HEK293 (cell line): ENCODE measurements around the gene EIF2S3B.

Experiments
- ATF2 ChIP-seq: fragments of 450-650 bp; formaldehyde crosslinking; IDR thresholded peaks from 2 replicates; pipeline ENCODE4 v1.5.1; 2016; ENCODE audit warnings: missing biosample characterization, missing genetic modification characterization, low read depth
- CTCF ChIP-seq: fragments of 450-650 bp; formaldehyde crosslinking; IDR thresholded peaks from 2 replicates; pipeline ENCODE4 v1.5.1; 2016; ENCODE audit warnings: missing biosample characterization, missing genetic modification characterization
- KLF10 ChIP-seq: fragments of 450-650 bp; IDR thresholded peaks from 2 replicates; pipeline ENCODE4 v1.5.1; 2018; ENCODE audit warnings: missing biosample characterization, mild to moderate bottlenecking, missing genetic modification characterization
- PBX3 ChIP-seq: sonication (generic); formaldehyde crosslinking; IDR thresholded peaks from 2 replicates; pipeline ENCODE4 v1.8.1; 2022; ENCODE audit warnings: mild to moderate bottlenecking, moderate library complexity, missing genetic modification reagents
- PRDM10 ChIP-seq: fragments of 450-650 bp; formaldehyde crosslinking; IDR thresholded peaks from 2 replicates; pipeline ENCODE4 v1.5.1; 2016; ENCODE audit warnings: missing biosample characterization, missing genetic modification characterization
- ZNF23 ChIP-seq: fragments of 450-650 bp; formaldehyde crosslinking; IDR thresholded peaks from 2 replicates; pipeline ENCODE4 v1.5.1; 2016; ENCODE audit warnings: missing biosample characterization, missing genetic modification characterization, borderline replicate concordance
- TF ChIP-seq, protein P1 (sequence below): fragments of 450-650 bp; formaldehyde crosslinking; IDR thresholded peaks from 2 replicates; pipeline ENCODE4 v1.5.1; 2016; ENCODE audit warnings: missing biosample characterization, missing genetic modification characterization, borderline replicate concordance

DNA sequence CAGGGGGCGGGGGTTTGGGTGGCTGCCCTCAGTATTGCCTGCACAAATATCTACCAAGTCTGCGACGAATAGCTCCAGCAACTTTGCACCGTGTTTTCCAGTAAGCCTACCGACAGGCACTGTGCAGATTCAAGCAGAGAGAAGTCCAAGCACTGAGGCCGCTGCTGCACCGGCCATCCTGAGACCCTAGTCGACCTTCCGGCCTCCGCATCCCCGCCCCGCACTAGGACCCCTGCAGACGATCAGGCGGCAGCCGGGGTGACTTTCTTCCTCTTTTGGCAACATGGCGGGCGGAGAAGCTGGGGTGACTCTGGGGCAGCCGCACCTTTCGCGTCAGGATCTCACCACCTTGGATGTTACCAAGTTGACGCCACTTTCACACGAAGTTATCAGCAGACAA is at the start of gene EIF2S3B:
- TF ChIP-seq CTCF (tag by site-specific recombination), result no peak
- no peak for TF ChIP-seq PRDM10 (tag by site-specific recombination)
- TF ChIP-seq, protein P1, sequence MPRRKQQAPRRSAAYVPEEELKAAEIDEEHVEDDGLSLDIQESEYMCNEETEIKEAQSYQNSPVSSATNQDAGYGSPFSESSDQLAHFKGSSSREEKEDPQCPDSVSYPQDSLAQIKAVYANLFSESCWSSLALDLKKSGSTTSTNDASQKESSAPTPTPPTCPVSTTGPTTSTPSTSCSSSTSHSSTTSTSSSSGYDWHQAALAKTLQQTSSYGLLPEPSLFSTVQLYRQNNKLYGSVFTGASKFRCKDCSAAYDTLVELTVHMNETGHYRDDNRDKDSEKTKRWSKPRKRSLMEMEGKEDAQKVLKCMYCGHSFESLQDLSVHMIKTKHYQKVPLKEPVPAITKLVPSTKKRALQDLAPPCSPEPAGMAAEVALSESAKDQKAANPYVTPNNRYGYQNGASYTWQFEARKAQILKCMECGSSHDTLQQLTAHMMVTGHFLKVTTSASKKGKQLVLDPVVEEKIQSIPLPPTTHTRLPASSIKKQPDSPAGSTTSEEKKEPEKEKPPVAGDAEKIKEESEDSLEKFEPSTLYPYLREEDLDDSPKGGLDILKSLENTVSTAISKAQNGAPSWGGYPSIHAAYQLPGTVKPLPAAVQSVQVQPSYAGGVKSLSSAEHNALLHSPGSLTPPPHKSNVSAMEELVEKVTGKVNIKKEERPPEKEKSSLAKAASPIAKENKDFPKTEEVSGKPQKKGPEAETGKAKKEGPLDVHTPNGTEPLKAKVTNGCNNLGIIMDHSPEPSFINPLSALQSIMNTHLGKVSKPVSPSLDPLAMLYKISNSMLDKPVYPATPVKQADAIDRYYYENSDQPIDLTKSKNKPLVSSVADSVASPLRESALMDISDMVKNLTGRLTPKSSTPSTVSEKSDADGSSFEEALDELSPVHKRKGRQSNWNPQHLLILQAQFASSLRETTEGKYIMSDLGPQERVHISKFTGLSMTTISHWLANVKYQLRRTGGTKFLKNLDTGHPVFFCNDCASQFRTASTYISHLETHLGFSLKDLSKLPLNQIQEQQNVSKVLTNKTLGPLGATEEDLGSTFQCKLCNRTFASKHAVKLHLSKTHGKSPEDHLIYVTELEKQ (tag by site-specific recombination), result no peak
- no peak for TF ChIP-seq ATF2 (tag by site-specific recombination)
- no peak for TF ChIP-seq KLF10 (tag by site-specific recombination)
- no peak for TF ChIP-seq PBX3
- TF ChIP-seq ZNF23, result no peak
